GM18873 (cell line): ENCODE data around the gene PTGIS.

Experiments used
- ATAC-seq: cut with Tn5 transposase; IDR thresholded peaks from one replicate; pipeline ENCODE4 v1.9.1; 2021; ENCODE audit warnings: mild to moderate bottlenecking, moderate library complexity, moderate number of reproducible peaks; ENCODE audit not compliant: unreplicated experiment, low FRiP score

PTGIS gene

DNA sequence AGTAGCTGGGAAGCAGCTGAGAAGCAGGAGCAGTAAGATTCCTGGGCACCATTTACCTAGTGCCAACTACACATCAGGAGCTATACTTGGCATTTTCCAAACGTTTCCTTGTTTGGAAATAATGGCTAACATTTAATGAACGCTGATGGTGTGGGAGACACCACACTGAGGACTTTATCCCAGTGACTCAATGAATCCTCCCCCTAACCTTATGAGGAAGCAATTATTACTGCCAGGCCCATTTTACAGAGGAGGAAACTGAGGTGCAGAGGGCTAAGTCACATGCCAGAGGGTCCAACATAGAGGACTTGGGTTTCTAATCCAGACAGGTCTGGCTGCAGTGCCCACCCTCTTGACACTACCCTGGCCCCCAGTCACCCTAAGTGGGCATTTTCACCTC lies 6.1 kb downstream of the PTGIS start:
- ATAC-seq, result no peak

DNA sequence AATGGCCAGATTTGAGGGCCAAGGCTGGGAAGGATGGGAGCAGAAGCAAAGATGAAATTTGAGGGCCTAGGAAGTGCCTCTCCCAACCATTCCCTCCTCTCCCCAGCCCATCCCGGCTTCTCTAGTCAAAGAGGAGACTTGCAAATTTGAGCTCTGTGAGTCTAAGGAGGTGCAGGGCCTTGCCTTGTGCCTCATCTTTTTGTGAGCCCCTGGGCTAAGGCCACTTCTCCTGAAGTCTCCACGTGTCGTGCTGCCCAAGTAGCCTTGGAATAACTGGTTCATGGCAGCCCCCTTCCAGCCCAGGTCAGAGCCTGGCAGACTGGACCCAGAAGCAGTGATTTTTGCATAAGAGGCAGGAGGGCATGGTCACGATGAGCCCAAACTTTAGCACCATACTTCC lies 6.7 kb downstream of the PTGIS start:
- no peak for ATAC-seq

- ATAC-seq, result no peak
Measured at GRCh38 chr20:49560646-49561045, 7.3 kb downstream of the PTGIS start.

- ATAC-seq, result no peak
Measured at GRCh38 chr20:49560186-49560585, 7.8 kb downstream of the PTGIS start.

- no peak for ATAC-seq
Measured at GRCh38 chr20:49559411-49560081, 8.4 kb downstream of the PTGIS start.

DNA sequence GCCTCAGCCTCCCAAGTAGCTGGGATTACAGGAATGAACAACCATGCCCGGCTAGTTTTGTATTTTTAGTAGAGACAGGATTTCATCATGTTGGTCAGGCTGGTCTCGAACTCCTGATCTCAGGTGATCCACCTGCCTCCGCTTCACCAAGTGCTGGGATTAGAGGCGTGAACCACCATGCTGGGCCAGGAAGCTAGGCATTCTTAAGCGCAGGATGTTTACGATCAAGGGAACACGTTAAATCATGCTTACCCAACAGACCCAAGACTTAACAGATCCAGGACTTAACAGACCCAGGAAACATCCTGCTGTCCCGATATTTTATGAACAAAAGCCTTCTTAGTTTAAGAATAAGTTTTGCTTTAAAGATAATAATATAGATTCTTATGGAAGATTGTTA lies 9.1 kb downstream of the PTGIS start:
- ATAC-seq, result no peak

DNA sequence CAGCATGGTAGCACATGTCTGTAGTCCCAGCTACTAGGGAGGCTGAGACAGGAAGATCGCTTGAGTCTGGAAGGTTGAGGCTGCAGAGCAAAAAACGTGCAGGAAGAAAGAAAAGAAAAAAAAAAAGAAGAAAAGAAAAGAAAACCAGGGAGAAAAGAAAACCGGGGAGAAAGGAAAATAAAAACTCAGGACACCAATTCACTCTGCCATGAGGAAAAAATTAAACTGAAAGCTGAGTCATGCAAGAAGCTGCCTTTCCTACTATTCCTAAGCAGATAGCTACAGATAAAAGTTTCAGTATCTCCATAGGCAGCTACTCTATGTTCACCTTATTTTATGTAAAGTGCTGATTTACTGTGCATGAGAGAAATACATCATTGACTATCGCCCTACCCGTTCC lies 10.5 kb downstream of the PTGIS start:
- no peak for ATAC-seq

DNA sequence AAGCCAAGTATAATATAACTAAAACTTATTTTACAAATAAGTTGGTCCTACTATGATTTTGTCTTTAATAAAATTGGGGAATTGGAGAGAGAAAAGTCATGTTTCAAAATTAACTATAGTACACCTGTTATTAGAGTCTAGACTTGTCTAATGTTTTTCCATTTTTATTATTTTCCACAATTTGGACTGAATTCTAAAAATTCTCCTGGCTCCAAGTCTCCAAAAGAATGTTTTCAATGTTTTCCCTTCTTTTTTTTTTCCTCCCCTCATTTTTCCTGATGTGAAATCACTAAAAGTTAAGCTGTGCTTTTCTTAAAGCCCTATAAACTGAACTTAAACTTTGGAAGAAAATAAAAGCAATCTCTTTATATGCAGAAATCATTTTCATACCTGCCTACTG lies 11.3 kb downstream of the PTGIS start:
- ATAC-seq, result no peak

DNA sequence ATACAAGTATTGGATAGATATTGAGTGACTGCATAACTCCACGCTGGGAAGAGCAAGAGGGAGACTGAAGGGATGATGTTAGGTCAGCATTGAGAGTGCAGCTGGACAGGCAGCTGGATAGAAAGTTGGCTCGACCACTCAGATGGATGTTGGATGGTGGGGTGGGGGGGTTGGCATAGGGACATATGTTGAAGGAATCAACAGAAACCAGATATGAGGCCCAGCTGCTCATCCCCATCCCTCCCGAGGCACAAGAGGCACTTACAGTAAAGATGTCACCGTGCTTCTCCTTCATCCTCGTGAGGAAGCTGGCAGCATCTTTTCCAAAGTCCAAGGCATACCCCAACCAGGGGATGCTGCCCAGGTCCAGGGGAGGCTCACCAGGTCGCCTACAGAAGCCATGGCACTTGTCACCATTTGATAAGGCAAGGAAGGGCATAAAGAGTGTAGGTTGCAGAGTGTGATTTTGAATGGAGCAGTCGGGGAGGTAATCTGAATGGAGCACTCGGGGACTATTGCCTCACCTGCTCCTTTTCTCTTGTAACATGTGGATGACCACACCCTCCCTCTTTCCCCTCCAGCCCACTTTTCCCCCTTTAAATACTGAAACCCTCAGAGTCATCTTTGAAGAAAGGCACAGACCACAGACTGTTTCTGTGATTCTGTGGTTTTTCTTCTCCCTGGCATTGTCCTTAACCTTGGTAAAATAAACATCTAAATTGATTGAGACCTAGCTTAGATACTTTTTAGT lies 18.0 kb downstream of the PTGIS start:
- no peak for ATAC-seq

- ATAC-seq, result no peak
Measured at GRCh38 chr20:49548371-49548947, 19.5 kb downstream of the PTGIS start.

DNA sequence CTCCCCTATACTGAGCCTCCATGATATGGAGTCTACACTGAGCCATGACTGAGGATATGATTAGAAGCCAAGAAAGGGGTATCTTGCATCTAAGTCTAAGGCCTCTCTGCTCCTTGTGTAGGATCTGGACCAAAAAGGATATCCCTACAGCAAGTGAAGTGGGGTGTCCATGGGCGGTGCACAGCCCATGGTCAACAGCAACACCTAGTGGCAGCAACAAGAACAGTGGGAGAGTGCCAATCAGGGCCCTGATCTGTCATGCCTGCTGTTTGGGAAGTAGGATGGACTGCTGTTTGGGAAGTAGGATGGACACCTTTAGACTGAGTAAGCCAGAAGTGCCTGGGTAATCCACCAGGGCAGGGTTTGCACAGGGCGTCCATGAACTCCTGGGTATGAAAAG lies 22.4 kb downstream of the PTGIS start:
- ATAC-seq, result no peak

DNA sequence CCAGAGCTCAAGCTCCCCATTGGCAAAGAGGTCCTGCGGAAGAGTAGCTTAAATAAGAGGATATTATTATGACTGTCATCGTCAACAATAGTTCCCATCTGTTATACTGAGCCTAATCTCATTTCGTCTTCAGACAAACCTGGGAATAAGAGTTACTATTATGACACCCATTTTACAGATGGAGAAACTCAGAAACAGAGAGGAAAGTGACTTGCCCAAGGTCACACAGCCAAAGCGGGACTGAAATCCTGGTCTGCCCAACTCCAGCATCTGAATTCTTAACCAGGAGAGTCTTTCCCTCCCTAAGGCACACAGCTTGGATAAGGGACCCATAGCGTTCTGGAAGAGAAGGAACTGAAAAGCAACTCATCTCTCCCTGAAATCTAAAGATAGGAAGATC lies 23.4 kb downstream of the PTGIS start:
- no peak for ATAC-seq

DNA sequence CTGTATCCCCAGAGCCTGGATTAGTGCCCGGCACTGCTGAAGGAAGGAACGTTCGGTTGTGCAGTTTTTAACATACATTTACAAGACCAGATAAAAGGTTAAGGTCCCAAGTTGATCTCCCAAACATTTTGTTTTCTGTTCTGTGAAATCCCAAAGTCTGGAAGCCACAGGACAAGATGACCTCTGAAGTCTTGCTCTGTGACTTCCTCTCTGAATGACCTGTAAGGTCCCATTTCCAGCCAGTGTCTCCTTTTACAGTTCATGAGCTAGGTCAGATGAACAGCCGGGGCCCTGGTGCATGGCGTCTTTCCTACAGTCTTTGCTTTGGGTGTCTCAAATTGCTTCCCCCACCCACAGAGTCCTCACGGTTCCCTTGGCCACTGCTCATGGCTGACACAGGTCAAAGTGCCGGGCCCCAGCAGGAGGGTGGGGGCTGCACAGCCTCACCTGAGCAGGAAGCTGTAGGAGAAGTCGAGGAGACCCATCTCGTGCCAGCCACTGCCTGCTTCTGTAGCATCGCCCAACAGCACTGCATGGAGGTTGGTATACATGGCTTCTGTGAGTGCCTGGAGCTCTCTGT lies 24.0 kb downstream of the PTGIS start:
- no peak for ATAC-seq

GRCh38 chr20:49543071-49543857 lies 24.7 kb downstream of the PTGIS start:
- no peak for ATAC-seq

GRCh38 chr20:49542514-49542991 lies 25.4 kb downstream of the PTGIS start:
- ATAC-seq, result no peak

GRCh38 chr20:49541733-49542513 lies 26.0 kb downstream of the PTGIS start:
- no peak for ATAC-seq

- no peak for ATAC-seq
Measured at GRCh38 chr20:49540687-49541435, 27.1 kb downstream of the PTGIS start.

- ATAC-seq, result no peak
Measured at GRCh38 chr20:49540232-49540620, 27.7 kb downstream of the PTGIS start.
